Measurements from ENCODE around the gene ZNF462.

GRCh38 chr9:107024193-107024592, 161.2 kb downstream of the ZNF462 start:
- TF ChIP-seq CTCF (IDR thresholded peaks at IDR 0.05) (no peak), POLR2A (IDR thresholded peaks at IDR 0.05) (no peak)

All from tibial nerve (tissue), 3 donors.